CD4-positive, alpha-beta T cell treated with Interleukin-21 for 1 hour (primary cell): ENCODE results near the gene ZNF285.
"Not testable (repeated sequence)": the region's sequence is repeated elsewhere in the genome, so short reads cannot be mapped to it uniquely, and the experiment has no call there.

Experiments
- DNase-seq: peaks from one replicate; pipeline ENCODE4 v3.0.0-alpha.2; 2020

The ZNF285 gene

DNA sequence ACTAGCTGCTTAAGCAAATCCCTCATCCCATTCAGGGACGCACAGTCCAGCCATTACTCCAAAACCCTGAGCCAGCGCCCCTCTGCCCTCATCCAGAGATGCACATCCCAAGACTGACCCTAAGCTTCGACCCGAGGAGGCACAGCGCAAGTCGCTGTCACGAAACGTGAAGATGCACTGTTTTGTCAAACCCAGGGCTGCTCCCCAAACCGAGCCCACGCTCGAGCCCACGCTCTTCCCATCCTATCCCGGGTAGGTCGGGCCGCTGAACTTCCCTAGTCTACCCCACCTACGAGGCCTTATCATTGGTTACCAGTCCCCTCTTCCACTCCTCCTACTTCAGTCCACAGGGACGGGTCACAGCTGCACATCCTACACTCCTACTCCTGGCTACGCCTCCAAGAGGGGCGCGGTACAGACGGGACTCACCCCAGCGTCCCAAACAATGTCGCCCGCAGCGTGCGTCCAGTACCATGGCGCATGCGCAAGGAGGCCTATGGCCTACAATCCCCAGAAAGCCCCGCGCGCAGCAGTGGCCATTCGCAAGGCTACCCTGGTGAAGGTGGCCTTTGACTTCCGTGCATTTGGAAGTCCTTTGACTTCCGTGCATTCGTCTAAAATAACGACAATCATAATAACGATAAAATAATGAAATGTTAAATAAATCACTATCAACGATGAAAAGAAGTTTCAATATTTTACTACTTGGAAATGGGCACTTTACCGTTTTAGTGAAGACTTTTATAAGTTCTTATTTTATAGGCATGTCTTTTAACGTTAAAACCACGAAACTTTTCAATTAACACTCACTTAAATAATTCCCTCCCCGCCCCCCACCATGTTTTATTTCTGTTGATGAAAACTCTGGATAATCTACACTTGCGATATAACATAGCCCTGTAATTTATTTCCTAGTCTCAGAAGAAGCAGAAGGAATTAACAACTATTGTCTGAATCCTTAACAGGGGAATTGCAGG lies at the start of gene ZNF285:
Gene ZNF285, minus strand, starts transcription at position 470 of the 977 bp plus-strand sequence. CDS start 4,395 bp downstream, outside the sequence.
- DNase-seq: peak; percentile 81

DNA sequence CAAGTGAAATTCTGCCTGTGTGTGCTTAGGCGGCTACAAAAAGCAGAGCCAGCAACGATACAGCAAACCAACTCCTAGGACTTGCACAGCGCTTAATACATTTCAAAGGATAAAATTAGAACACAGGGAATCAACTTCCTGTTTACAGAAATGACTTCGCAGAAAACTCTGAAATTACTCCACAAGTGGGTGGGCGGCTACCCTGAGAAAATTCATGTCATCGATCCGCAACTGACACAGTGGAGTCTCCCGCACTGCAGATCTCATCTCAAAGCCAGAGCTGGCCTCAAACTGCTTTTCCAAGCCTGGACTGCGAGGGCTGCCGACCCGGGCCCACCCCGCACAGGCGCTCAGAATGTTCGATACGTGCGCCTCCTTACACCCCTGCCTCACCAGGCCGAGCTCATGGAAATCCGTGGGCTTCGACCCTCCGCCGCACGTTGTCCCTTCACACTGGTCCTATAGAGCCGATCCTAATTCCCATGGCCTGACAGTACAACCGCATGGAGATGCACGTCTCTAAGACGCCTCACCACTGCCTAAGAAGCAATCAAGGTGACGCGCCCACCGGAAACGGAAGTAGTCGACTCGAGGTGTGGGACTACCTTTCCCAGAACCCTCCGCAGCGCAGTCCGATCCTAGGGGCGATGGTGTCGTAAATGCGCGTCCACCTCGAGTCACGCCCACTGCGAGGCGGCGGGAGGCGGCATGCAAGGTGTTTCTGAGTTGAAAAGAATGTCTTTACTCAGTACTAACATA lies 46.7 kb upstream of the ZNF285 start, which contains the start of gene ZNF229:
Gene ZNF229, minus strand, starts transcription at position 557 of the 759 bp plus-strand sequence. CDS start 5,625 bp downstream, outside the sequence.
- DNase-seq: peak; percentile 69

DNA sequence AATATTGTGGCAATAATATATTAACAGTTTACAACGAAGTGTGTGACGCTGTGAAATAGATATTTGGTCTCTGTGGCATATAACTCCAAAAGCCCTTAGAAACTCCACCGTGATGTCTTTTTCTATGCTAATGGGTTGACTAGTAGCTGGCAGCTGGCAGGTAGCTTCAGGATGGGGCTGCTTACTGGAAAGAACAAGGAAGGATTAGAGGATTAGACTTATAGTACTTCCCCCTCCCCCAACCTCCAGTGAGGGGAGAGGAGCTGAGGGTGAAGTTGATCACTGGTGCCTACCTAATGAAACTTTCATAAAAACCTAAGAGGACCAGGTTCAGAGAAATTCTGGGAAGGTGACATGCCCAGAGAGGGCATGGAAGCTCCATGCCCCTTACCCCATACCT lies 37.0 kb upstream of the ZNF285 start:
- DNase-seq: no peak

DNA sequence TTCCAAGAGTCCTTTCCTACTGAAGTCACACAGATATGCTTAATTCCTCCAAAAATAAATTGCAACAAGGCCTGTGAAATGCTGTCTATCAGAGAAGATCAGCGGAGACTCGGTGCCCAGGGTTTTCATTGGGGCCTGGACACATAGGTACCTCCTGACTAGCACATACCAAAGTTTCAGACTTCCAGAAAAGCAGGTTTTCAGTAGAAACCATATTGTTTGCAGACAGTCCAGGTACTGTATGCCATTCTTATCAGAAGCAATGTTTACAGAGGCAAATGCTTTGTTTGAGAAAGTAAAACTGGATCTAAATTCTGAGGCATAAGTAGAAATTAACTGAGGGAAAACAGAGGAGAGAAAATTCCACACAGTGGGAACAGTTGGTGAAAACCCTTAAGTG lies 34.0 kb upstream of the ZNF285 start:
- DNase-seq: no peak

DNA sequence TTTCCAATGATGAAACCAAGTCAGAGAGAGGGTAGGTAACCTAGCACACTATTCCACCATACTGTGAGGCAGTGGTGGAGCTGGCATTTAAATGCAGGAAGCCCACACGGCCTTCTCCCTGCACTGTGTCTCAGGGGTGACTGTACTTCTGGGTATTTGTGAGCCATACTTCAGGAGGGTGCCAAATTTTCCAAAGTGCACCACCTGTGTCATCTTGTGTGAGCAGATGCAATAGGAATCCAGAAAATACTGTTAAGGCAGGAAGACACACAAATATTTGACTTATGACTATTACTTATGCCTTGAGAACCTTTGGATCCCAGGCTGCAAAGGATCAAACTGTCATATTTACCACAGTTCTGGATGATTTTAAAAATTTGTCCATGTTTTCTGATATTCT lies 29.5 kb upstream of the ZNF285 start:
- no peak for DNase-seq

DNA sequence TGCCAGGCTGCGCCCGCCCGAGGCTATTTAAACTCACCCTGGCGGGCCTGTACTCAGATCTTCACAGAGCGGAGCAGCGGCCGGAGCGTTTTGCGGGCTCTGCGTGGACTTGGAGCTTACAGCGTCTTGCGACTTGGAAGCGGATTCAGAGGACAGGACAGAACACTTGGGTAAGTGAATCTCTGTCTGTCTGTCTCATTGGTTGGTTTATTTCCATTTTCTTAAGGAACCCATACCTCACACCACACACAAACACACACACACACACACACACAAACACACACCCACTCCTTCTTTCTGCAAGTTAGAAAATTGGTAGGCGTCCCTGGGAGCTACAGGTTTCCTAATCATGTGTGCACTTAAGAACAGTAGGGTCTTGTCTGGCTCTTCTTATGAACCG lies 14.1 kb upstream of the ZNF285 start:
- DNase-seq: not testable (repeated sequence)

DNA sequence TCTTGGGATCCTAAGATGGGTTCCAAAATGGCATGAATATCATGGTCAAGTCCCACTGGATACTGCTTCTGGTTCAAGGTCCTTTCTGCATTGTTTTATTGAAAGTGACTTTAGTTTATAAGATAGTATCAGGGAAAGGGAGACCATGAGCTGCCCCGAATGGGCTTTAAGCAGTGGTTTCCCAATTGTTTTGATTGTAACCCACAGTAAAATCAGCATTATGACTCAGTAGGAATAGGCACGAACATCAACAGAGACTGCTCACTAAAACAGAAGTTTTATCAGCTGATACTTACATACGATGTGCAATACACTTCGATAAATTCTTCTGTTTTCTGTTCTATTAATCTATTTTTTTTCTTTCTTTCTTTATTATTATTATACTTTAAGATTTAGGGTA lies 12.1 kb downstream of the ZNF285 start:
- not testable (repeated sequence) for DNase-seq

GRCh38 chr19:44374789-44375188 lies 26.6 kb downstream of the ZNF285 start:
- DNase-seq: no peak

GRCh38 chr19:44371815-44372480 lies 29.5 kb downstream of the ZNF285 start:
- no peak for DNase-seq

DNA sequence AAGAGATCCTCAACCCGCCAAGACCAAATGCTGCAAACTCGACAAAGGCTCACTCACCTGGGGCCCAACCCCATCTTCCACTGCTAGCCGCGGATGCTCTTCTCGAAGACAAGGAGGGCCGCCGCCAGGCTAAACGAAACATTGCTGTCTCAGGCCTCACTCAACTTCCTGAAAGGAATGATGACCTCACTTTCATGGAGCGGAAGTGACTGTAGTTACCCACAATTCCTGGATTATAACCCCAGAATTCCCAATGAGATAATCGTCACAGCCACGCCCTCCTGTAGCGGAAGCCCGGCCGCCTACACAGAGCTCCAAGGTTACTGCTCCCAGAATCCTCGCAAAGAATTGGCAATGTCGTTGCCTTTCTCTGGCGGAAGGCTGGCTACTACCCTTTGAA lies 34.4 kb downstream of the ZNF285 start:
- no peak for DNase-seq

DNA sequence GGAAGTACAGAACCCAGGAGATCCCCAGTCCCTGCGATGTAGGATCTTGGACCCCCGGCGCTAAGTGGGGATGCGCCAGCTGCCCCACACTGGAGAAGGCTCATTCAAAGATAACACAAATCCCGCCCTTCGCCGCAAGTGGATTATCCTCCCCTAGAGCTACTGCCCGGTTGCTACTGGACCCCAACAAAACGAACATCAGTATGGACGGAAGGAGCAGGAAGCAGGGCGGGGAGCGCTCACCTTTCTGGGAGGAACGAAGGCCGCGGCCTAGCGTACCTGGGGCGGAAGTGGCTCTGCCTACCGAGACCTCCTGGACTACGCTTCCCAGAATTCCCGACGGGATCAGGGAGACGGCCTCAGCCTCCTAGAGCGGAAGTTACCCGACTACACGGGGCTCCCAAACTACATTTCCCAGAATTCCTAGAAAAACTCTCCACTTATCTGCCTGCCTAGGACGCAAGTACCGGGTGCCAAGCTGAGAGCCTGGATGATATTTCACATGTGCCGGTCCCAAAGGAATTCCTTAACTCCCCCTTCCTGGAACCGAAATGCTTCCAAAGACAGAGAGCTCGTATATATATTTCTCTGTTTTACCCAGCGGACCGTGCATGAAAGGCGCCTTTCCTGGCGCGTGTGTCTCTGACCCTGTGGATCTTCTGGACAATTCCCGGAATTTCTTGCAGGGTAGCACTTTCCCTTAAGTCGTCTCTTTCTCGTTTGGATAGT lies 44.9 kb downstream of the ZNF285 start, which contains the start of gene ZNF112:
Gene ZNF112, minus strand, starts transcription at position 298 of the 729 bp plus-strand sequence. CDS start 16,141 bp downstream, outside the sequence.
- peak; percentile 1 for DNase-seq

DNA sequence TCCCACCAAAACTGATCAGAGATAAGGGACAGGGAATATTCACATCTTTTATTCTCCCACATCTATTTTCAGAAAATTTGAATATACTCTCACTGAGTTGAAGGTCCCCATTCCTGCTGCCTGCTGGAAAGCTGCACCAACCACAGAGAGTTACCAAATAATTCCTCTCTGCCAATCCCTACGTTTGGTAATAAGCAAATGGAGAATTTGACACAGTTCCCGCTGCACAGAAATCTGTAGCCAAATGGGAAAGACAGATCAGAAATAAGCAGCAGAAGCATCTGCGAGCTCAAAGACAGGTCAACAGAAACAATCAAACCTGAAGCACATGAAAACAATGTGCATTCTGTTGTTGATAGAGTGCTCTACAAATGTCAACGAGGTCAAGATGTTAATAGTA lies 54.9 kb downstream of the ZNF285 start:
- DNase-seq: no peak

GRCh38 chr19:44345959-44346358 lies 55.4 kb downstream of the ZNF285 start:
- DNase-seq: no peak

- DNase-seq: no peak
Measured at GRCh38 chr19:44344255-44344654, 57.2 kb downstream of the ZNF285 start.

DNA sequence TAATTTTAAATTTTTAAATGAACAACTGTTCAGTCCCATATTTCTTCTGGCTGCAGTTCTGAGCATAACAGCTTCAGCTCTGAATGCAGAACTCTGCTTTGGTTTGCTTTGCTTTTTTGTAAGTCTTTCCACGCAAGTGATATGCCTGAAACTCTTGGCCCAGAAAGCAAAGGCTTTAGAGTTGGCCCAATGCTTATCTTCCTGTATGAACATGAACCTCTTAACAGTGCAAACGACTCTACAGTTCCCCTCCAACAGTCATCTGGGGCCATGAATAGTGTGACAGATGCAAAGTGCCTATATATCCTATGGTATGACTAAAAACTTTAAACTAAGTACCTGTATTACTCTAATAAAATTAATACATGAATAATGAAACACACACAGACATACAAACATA lies 59.6 kb downstream of the ZNF285 start:
- no peak for DNase-seq

DNA sequence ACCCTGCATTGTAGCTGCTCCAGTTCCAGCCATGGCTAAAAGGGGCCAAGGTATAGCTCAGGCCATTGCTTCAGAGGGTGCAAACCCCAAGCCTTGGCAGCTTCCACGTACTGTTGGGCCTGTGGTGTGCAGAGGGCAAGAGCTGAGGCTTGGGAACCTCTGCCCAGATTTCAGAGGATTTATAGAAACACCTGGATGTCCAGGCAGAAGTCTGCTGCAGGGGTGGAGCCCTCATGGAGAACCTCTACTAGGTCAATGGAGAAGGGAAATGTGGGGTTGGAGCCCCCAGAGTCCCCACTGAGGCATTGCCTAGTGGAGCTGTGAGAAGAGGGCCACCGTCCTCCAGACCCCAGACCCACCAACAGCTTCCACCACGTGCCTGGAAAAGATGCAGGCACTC lies 66.8 kb downstream of the ZNF285 start:
- not testable (repeated sequence) for DNase-seq
